ENCODE data around the gene SKIC8. TPM values are rescaled to one million over a fixed set of nuclear protein-coding genes. Genes with fewer than 3 reads are reported as not detected.

SKIC8 gene
- total RNA-seq, 2 experiments from 2014 or later: 40.5 to 48.1 TPM

DNA sequence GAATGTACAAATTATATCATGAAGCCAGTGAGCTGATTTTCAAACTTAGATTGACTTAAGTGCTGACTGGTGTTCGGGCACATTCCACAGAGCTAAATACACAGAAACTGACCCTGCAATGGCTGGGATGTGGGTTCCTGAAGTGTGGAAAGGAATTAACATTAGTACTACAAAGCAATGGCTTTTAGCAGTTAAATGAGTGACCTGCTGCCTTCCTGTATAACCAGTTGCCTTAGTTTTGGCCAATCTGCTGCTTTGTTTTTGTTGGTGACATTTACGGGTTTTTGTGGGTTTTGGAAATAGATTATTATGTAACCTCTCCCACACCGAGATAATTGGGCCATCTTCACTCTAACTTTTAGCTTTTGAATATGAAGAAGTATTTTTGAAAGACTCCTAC is 2.4 kb upstream of the SKIC8 start:
- Mint-ChIP-seq H3K4me1 (peaks cover 42% of the 10 kb centered on the region), H3K9me3 (ENCODE audit: low read depth) (no peaks in the 10 kb centered on the region), H3K27ac (no peak overlapping the region), H3K4me3 (no peak overlapping the region), H3K36me3 (no peaks in the 10 kb centered on the region), H3K27me3 (peaks cover 13% of the 10 kb centered on the region)
- CTCF ChIA-PET: interaction anchor here (1.0 kb wide), 1 partner anchor 408 kb away, joined by 3 read pairs; no protein-coding TSS in a partner anchor
- no peak for DNase-seq
- ATAC-seq: no peak

DNA sequence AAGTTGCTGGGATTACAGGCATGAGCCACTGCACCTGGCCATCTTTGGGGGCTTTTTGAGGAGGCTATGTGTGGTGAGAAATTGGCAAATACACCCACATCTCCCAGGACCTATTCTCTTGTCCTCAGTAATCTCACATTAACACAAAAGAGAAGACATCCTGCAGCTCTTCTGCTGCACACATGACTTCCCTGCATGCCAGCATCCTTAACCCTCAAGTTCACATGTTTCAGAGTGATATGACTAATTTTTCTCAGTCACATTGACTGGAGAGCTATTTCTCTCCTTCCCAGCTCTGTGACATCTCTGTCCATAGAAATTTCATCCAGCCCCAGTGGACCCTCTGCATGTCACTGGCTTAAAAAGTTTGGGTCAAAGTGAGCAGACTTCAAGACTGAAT is 1.9 kb upstream of the SKIC8 start:
- H3K36me3 Mint-ChIP-seq: no peaks in the 10 kb centered on the region
- peaks cover 10% of the 10 kb centered on the region for H3K27me3 Mint-ChIP-seq
- H3K9me3 Mint-ChIP-seq (ENCODE audit: low read depth): no peaks in the 10 kb centered on the region
- H3K27ac Mint-ChIP-seq: no peak overlapping the region
- H3K4me1 Mint-ChIP-seq: peaks cover 43% of the 10 kb centered on the region
- ATAC-seq (no peak), DNase-seq (no peak)
- no peak overlapping the region for H3K4me3 Mint-ChIP-seq
- CTCF ChIA-PET: interaction anchor here (1.0 kb wide), 1 partner anchor 408 kb away, joined by 3 read pairs; no protein-coding TSS in a partner anchor

DNA sequence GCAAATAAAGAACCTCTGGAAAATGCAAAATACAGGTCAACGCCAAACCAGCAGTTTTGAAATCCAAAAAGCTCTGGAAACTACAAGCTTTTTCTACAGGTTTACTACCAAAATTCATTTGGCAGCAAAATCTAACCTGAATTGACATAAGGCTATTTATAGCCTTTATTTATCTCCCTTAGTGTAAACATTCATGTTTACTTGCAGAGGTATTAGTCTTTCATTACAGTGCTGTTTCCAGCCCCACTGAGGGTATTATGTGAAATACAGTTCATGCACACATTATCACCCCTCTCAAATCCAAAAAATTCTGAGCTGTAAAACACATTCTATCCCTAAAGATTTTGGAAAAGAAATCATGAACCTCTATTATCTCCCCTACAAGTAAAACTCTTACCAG is 7.2 kb downstream of the SKIC8 start:
- H3K27ac Mint-ChIP-seq: no peak overlapping the region
- DNase-seq (no peak), ATAC-seq (no peak)
- H3K27me3 Mint-ChIP-seq: no peaks in the 10 kb centered on the region
- H3K4me1 Mint-ChIP-seq: peaks cover 2% of the 10 kb centered on the region
- H3K36me3 Mint-ChIP-seq: no peaks in the 10 kb centered on the region
- H3K9me3 Mint-ChIP-seq (ENCODE audit: low read depth): no peaks in the 10 kb centered on the region
- no peak overlapping the region for H3K4me3 Mint-ChIP-seq
- CTCF ChIA-PET: interaction anchor here (1.1 kb wide), 3 partner anchors 10 to 26 kb away, joined by 3 read pairs; no protein-coding TSS in a partner anchor

DNA sequence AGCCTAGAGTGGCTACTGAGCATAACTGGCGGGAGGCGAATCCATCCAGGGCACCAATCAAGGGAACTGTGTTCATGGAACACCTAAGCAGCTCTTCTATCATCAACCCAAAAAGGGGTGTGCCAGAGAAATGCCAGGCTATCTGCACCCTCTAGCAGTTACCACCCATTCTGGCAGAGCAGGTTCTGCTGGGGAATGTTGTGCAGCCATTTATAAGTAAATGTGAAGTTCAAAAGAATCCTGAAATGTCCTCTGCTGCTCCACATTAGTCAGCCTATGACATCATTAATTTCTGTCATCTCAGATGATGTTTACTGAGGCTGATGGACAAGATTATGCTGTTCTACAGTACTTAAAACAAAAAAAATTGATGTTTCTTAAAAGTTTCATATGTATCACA is 7.7 kb downstream of the SKIC8 start:
- Mint-ChIP-seq H3K27me3 (no peaks in the 10 kb centered on the region), H3K36me3 (peaks cover under 1% of the 10 kb centered on the region), H3K4me3 (no peak overlapping the region), H3K9me3 (ENCODE audit: low read depth) (no peaks in the 10 kb centered on the region), H3K4me1 (no peaks in the 10 kb centered on the region), H3K27ac (no peak overlapping the region)
- DNase-seq: no peak
- CTCF ChIA-PET: no interaction called here
- no peak for ATAC-seq

DNA sequence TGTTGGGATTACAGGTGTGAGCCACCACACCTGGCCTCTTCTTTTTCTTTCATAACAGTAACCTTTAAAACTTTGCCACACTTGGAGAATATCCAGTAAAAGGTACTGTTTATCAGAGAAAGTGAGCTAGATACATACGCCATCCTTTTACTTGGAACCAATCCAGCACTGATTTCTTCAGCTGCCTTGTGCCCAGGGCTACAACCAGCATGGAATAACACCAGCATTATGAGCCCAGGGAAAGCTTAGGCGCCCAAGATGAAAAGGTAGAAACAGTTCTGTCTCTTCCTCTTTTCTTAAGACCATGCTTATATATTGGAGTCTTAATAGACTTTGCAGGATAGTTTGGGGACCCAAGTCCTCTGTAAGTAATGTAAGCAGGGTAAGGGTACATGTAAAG is 8.4 kb downstream of the SKIC8 start:
- Mint-ChIP-seq H3K9me3 (ENCODE audit: low read depth) (no peaks in the 10 kb centered on the region), H3K27me3 (no peaks in the 10 kb centered on the region), H3K4me1 (no peaks in the 10 kb centered on the region), H3K4me3 (no peak overlapping the region), H3K27ac (no peak overlapping the region), H3K36me3 (peaks cover 2% of the 10 kb centered on the region)
- CTCF ChIA-PET: interaction anchor here (0.8 to 1.1 kb wide), 2 partner anchors 14 to 170 kb away, joined by 3 read pairs; no protein-coding TSS in a partner anchor
- ATAC-seq (no peak), DNase-seq (no peak)

DNA sequence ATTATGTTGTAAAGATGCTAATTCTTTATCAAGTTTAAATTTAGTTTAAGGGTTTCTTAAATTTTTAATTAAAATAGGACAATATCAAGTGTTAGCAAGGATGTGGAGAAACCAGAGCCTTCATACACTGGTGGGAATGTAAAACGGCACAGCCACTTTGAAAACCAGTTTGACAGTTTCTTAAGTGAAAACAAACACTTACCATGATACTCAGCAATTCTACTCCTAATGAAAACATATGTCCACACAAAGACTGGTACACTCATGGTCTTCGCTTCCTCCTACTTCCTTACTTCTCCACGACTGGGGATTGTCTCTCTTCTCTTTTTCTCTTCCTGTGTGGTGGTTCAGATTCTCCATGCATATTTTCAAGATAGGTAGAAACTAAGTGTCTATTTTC is 9.2 kb downstream of the SKIC8 start:
- no peaks in the 10 kb centered on the region for H3K9me3 Mint-ChIP-seq (ENCODE audit: low read depth)
- H3K4me1 Mint-ChIP-seq: no peaks in the 10 kb centered on the region
- H3K27ac Mint-ChIP-seq: no peak overlapping the region
- H3K36me3 Mint-ChIP-seq: peaks cover 4% of the 10 kb centered on the region
- H3K4me3 Mint-ChIP-seq: no peak overlapping the region
- DNase-seq (no peak), ATAC-seq (no peak)
- CTCF ChIA-PET: interaction anchor here (0.8 kb wide), 1 partner anchor 171 kb away, joined by 3 read pairs; no protein-coding TSS in a partner anchor
- H3K27me3 Mint-ChIP-seq: no peaks in the 10 kb centered on the region

DNA sequence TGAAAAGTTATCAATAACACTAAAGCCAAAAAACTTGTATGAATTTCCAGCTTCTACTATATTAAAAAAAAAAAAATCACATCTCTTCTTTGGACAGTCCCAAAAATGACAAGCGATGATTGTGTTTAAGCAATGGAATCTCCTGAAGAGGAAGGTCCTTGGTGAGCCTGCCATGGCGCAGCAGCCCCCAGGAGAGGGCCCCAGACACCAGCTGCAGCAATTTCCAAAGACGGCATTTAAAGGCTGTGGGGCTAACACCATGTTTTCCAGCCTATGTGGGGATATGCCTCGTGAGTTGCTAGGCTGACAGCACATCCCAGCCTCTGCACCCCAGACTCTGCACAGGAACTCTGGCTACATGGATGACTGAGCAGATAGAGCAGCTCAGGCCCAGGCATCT is 14.7 kb downstream of the SKIC8 start:
- CTCF ChIA-PET: interaction anchor here (0.8 kb wide), 1 partner anchor 138 kb away, joined by 3 read pairs; no protein-coding TSS in a partner anchor
- Mint-ChIP-seq H3K27ac (no peak overlapping the region), H3K4me3 (no peak overlapping the region), H3K36me3 (peaks cover 19% of the 10 kb centered on the region), H3K4me1 (peaks cover 13% of the 10 kb centered on the region), H3K27me3 (no peaks in the 10 kb centered on the region), H3K9me3 (ENCODE audit: low read depth) (no peaks in the 10 kb centered on the region)
- DNase-seq: no peak
- ATAC-seq: no peak

DNA sequence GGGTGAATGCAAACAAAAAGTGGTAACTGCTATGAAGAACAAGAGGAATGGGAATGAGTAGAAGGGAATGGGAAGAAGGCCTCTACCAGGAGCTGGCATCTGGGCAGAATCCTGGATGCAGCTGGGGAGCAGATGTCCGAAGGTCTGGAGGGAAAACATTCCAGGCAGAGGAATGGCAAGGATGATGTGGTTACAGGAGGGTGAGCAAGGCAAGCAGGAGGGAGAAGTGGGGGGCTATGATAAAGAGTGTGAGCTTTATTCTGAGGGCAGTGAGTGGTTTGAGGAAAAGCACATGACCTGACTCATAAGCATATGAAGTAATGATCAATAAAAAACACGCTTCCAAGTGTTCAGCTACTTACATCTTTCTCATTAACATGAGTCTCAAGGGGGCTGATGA is 17.1 kb downstream of the SKIC8 start:
- no peak overlapping the region for H3K27ac Mint-ChIP-seq
- peaks cover 13% of the 10 kb centered on the region for H3K4me1 Mint-ChIP-seq
- CTCF ChIA-PET: interaction anchor here (0.8 to 1.2 kb wide), 3 partner anchors 10 to 141 kb away, joined by 3 to 4 read pairs (median 3); no protein-coding TSS in a partner anchor
- H3K36me3 Mint-ChIP-seq: peaks cover 19% of the 10 kb centered on the region
- ATAC-seq (no peak), DNase-seq (no peak)
- no peaks in the 10 kb centered on the region for H3K9me3 Mint-ChIP-seq (ENCODE audit: low read depth)
- H3K27me3 Mint-ChIP-seq: no peaks in the 10 kb centered on the region
- H3K4me3 Mint-ChIP-seq: no peak overlapping the region

DNA sequence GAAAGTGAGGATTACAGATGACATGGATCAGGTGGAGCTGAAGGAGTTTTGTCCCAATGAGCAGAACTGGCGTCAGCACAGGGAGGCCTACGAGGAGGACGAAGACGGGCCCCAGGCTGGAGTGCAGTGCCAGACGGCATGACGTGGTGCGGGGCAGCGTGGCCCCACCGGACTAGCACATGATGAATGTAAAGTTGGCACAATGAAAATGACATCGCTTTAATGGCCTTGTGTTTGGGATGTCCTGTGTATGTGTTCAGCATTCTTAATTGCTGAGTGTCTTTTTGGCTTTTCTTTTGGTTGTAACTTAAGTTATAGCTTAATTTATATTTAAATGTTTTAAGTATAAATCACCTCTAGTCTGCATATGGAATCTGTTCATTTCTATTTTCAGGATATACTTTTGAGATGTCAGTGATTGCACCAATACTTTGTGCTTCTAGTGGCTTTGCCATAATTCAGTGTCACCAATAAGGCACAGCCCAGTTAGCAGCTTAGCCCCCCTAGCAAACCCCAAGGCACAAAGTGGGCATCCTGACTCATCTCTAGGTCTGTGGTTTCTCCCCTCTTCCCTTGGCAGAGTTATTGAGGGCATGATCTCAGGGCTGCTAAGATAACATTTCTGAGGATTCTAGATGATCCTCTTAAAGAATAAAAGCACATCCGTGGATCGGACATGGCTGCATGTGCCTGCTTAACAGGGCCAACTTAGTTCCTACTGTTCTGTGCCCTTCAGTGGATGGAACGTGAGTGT is 18.9 kb downstream of the SKIC8 start:
- H3K27ac Mint-ChIP-seq: no peak overlapping the region
- H3K4me3 Mint-ChIP-seq: no peak overlapping the region
- peaks cover 13% of the 10 kb centered on the region for H3K4me1 Mint-ChIP-seq
- DNase-seq: no peak
- H3K27me3 Mint-ChIP-seq: no peaks in the 10 kb centered on the region
- no peaks in the 10 kb centered on the region for H3K9me3 Mint-ChIP-seq (ENCODE audit: low read depth)
- peaks cover 15% of the 10 kb centered on the region for H3K36me3 Mint-ChIP-seq
- ATAC-seq: no peak
- CTCF ChIA-PET: interaction anchor here (0.7 to 1.3 kb wide), 3 partner anchors 12 to 172 kb away, joined by 3 to 4 read pairs (median 3); no protein-coding TSS in a partner anchor

DNA sequence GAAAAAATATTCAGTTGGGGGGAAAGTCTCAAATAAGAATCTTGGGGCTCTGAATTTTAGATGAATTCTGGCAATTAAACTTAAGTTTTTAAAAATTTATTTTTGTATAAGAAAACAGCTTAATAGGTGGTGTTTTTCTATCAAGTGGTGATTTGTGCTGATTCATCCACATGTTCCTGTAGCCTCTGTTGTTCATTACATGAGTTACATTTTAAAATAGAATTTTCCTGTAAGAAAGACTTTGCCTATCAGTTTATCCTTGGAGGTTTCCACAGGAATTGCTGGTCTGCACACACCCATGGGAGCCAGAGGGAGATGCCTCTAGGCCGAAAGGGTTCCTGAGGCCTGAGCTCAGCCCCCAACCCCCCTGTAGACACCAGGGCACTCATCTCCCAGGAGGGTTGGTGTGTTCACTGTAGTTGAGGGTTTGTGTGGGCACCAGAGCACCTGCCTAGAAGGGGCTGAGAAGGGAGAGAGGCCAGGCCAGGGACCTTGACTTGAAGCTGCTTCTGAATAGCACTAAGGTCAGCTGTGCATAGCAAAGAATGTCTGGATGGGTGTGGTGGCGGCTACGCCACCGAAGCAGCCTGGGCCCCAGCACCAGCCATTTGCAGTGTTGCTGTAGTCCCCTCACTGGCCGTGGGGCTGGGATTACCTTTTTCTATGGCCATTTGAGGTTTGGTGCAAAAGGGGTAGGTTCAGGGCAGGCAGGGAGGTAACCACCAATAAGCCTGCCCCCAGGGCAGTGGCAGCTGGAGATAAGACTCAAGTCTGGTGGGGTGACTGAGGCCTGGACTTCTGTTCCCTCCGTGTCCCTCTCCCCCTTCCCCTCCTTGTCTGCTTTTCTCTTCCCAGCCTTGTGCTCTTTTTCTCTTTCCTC is 23.1 kb downstream of the SKIC8 start:
- ATAC-seq: no peak
- Mint-ChIP-seq H3K4me1 (peaks cover 12% of the 10 kb centered on the region), H3K36me3 (peaks cover 16% of the 10 kb centered on the region), H3K4me3 (no peak overlapping the region), H3K27me3 (no peaks in the 10 kb centered on the region), H3K27ac (no peak overlapping the region), H3K9me3 (ENCODE audit: low read depth) (no peaks in the 10 kb centered on the region)
- CTCF ChIA-PET: interaction anchor here (1.3 kb wide), 1 partner anchor 15 kb away, joined by 3 read pairs; no protein-coding TSS in a partner anchor
- no peak for DNase-seq

DNA sequence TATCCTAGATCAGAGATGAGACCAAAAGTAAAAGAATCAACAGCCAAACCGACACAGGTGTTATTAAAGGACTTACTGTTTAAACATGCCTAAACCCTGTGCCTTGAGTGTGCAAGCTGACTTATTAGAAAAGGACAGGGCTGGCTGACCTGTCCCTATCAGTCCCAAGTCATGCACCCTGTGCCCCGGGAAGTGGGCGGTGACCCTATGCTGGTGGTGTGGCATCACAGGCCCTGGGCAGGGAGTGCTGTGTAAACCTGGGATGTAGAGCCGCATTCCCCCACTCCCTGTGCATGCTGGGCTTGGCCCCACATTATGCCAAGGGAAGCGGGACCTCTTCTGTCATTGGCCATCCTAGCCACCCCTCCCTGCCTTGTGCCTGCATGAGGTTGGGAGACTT is 24.4 kb downstream of the SKIC8 start:
- CTCF ChIA-PET: no interaction called here
- peaks cover 12% of the 10 kb centered on the region for H3K36me3 Mint-ChIP-seq
- no peaks in the 10 kb centered on the region for H3K4me1 Mint-ChIP-seq
- no peaks in the 10 kb centered on the region for H3K9me3 Mint-ChIP-seq (ENCODE audit: low read depth)
- DNase-seq: no peak
- H3K27me3 Mint-ChIP-seq: no peaks in the 10 kb centered on the region
- H3K27ac Mint-ChIP-seq: no peak overlapping the region
- no peak overlapping the region for H3K4me3 Mint-ChIP-seq
- no peak for ATAC-seq

DNA sequence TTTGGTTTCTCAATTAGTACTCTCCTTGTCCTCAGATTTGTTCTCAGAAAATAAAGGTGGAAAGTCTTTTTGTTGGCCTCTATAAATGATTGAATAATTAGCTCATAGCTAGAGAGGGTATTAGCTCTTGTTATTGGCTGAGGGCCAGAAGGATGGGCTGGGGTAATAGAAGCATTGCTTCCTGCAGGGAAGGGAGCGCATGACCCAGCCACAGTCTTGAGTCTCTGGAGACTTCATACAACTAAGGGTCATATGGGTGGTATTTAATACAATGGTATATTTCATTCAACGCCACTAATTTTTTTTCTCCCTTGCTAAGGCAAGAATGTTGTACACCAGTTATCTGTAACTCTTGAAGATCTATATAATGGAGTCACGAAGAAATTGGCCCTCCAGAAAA is 26.6 kb downstream of the SKIC8 start:
- CTCF ChIA-PET: interaction anchor here (0.6 kb wide), 1 partner anchor 250 kb away, joined by 3 read pairs; no protein-coding TSS in a partner anchor
- no peaks in the 10 kb centered on the region for H3K27me3 Mint-ChIP-seq
- no peak for ATAC-seq
- H3K27ac Mint-ChIP-seq: no peak overlapping the region
- no peak for DNase-seq
- H3K36me3 Mint-ChIP-seq: peaks cover 13% of the 10 kb centered on the region
- no peaks in the 10 kb centered on the region for H3K4me1 Mint-ChIP-seq
- H3K9me3 Mint-ChIP-seq (ENCODE audit: low read depth): no peaks in the 10 kb centered on the region
- H3K4me3 Mint-ChIP-seq: no peak overlapping the region

DNA sequence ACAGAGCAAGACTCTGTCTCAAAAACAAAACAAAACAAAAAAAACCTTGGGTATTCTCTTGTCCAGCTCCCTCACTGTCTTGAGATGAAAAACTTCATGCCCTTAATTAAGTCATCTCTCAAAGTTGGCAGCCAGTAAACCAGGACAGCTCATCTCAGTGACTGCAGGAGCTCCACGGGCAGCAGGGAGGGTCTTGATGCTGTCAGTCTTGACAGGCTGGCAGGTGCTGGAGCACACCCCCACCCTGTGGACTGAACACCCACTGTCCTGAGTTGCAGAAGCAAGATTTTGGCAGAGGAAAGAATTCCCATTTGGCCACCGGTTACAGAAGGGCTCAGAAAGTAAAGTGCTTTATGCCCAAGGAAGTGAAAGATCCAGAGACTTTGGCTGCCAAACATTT is 27.1 kb downstream of the SKIC8 start:
- Mint-ChIP-seq H3K4me1 (no peaks in the 10 kb centered on the region), H3K36me3 (peaks cover 13% of the 10 kb centered on the region)

More for the DNA sequence above, 27.1 kb downstream of the SKIC8 start:
- Mint-ChIP-seq H3K27ac (no peak overlapping the region), H3K4me3 (no peak overlapping the region), H3K27me3 (no peaks in the 10 kb centered on the region), H3K9me3 (ENCODE audit: low read depth) (no peaks in the 10 kb centered on the region)
- CTCF ChIA-PET: interaction anchor here (1.0 to 1.6 kb wide), 2 partner anchors 9 to 10 kb away, joined by 3 to 4 read pairs; no protein-coding TSS in a partner anchor
- no peak for DNase-seq
- no peak for ATAC-seq

Measured in activated CD8-positive, alpha-beta memory T cell treated with anti-CD3 and anti-CD28 coated beads, Interleukin-2, amount 10 ng/mL, durations not matched to agents 7 days and 5 days (primary cell).